Measurements from ENCODE around the gene PLCB4.

The PLCB4 gene

DNA sequence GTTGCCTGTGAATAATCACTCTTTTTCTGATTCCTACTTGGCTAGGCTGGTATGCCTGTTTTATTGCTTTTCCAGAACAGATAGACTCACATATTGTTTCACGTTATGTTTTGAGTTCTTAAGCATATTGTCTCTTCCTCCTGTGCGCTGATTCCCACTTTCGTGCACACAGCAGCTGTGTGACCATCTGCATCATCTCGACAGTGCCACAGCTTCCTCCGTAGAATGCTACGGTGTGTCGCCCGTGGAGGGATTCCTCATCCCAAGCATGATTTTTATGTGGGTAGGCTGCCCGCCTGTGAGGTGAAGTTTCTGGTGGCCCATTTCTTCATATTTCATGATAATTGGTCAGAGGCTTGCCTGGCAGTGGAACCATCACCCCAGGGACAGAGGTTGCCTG lies 31.8 kb downstream of the PLCB4 start:
- DNase-seq (ENCODE audit: low read depth in 2 of 3, low spot score in 2 of 3): no peak

DNA sequence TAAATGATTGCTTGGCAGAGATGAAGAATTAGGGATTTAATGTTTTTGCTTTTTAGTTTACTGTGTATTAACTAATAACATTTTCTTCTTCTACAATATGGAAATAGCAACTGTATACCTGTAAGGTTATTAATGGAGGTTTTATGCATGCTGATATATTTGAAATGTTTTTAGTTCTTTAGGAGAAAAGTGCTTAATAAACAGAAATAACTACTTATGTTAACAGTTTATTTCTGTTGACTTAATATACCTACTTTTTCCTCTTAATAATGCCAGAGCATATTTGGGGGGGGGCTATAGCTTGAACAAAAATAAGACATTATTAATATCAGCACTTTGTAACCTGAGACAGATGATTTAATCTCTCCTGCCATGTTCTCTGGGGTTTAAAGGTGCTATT lies 33.6 kb downstream of the PLCB4 start:
- no peak for DNase-seq (ENCODE audit: low read depth in 2 of 3, low spot score in 2 of 3)

DNA sequence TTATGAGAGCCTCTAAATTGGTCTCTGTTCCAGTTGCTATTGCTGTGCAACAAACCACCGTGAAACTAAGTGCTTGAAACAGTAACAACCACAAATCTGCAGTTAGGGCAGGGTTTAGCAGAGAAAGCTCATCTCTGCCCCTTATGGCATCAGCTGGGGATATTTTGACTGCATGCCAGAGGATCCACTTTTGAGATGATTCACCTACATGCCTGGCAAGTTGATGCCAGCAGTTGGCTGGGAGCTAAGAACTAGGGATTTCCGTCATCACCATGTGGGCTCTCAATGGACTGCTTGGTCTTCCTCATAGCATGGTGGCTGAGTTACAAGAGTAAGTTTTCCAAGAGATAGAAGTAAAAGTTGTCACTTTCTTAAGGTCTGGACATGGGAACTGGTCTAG lies 35.1 kb downstream of the PLCB4 start:
- DNase-seq (ENCODE audit: low read depth in 2 of 3, low spot score in 2 of 3): no peak

DNA sequence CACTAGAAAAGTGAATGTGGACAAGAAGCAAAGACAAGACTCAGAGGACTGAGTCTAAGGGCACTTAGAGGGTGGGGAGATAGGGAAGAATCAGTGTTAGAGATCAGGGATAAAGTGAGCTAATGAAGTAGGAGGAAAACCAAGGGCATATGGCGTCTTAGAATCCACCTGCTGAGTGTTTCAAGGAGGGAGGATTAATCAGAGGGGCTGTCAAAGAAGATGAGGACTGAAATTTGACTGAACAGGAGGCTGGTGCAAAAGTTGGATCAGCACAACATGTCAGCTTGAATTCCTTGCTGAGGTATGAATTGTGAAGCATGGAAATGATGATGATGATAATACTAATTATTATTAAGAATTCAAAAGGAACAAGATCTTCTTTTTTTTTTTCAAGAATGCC lies 39.4 kb downstream of the PLCB4 start:
- no peak for DNase-seq (ENCODE audit: low read depth in 2 of 3, low spot score in 2 of 3)

DNA sequence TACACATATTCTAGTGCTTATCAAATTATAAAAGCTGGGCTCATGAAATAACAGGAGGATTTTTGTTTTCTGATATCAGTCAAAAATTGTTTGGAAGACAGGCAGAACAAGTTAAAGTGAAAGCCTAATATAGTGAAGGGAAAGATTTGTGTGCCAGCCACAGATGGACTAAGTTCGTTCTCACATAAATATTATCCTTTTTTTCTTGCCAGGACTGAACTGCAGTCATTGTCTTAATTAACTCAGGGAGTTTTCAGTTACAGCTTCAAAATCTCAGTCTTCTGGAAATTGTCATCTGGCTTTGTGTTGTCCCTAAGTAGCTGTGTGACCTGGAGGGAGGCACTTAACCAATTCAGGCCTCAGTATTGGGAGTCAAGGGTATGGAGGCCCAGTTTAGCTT lies 40.7 kb downstream of the PLCB4 start:
- no peak for DNase-seq (ENCODE audit: low read depth in 2 of 3, low spot score in 2 of 3)

DNA sequence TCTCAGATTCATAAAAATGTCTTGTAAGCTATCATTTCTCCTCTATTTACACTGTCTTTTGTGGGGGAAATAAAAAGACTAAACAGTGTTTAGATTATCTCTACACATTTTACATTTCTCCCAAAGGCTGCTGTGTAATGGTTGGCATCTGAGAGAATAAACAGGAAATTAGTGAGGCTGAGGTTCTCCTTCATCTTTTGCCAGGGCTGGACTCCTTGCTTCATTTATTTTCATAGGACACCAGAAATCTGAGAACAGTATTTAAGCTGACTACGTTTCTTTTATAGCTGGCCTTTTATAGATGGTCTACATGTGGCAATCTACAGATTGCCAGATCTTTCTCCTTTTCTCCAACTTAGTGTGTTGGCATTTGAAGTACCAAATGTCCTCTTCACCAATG lies 41.5 kb downstream of the PLCB4 start:
- DNase-seq (ENCODE audit: low read depth in 2 of 3, low spot score in 2 of 3): no peak

DNA sequence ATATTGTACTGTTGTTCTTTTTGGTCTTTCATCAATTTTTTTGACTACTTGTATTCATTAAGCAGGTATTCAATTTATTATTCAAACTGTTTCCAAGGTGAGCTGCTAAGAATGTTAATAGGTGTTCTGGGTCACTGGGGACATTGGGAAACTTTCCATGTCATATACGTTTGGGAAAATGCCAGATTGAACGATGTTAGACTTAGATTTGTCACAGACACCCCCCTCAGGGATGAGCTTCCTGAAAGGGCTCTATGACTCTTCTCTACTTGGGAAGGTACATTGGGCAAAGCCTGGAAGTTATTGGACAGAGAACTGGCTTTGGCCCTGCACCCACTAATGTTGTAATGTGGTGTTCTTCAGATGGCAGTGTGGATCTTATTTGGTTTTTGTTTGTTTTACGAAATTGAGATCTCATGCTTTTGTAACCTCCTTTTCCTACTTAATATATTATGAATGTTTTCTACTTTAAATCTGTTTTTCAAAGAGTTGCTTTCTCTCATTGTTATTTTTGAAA lies 42.1 kb downstream of the PLCB4 start:
- DNase-seq (ENCODE audit: low read depth in 2 of 3, low spot score in 2 of 3): no peak

DNA sequence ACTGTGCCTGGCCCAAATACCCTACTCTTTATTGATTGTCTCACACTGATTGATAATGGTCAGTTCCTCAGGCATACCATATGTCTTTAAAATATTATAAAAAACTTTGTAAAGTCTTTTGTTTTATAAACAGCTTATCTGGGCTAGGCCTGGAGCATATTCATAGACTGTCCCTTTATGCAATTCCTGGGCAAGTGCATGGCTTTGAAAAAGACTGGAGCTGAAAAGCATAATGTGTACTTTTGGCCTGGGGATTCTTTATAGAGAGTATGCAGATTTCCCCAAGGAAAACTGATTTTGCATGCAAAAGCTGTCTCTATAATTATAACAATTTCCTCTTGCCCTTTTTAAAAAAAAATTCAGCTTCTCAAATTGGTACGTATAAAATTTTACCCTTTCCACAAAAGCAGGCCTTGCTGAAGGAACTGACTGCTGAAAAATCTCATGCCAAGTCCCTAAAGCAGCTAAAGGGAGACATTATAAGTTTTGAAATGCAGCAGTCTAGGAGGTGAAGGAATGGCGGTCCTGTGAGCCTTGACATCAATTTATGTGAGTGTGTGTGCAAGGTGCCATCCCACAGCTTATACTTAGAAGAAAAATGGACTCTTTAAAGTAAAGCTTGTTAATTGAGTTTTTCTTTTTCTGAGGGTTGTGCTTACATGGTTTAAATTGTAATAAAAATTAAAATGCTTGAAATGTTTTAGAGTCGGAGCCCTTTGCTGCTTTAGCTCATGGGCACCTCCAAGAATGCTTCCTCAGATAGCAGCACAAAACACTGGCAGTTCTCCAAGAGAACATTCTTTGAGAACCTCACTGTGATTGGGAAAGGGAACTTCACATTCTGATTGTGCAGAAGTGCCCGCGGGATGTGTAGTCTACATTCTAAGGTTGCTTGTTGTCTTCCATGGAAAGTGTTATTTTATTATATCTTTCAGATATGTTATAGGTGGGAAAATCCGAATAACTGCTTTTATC lies 43.9 kb downstream of the PLCB4 start:
- DNase-seq (ENCODE audit: low read depth in 2 of 3, low spot score in 2 of 3): no peak

DNA sequence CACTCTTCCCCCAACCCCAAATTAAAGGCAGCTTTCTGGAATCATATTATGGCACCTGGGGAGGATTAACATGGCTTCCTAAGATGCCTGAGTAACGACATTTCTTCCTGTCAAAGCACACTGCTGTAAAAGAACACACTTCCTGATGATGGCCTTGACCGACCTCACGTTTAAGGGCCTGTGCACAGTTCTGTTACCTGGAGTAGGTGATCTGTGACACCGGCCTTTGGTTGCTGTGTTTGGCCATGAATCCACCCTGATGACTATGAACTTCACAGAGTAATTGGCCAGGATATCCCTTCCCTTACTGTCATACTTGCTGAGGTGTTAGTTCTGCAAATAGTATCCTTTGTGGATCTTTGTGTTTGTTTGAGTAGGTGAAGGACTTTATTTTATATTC lies 45.8 kb downstream of the PLCB4 start:
- DNase-seq (ENCODE audit: low read depth in 2 of 3, low spot score in 2 of 3): no peak

DNA sequence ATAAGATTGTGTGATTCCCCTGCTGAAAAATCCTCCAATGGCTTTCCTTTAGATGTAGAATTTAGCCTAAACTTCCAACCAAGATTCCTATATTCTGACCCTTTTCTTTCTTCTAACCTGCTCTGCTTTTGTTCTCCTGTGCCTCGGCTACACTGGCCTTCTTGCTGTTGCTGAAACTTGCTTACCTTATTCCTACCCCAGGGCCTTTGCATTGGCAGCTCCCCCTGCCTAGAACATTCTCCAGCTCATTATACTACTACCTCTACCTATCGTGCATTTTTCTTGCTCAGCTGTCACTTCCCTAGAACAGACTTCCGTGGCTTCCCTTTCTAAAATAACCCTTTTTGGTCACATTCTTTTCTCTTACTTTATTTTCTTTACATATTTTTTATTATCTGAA lies 48.7 kb downstream of the PLCB4 start:
- DNase-seq (ENCODE audit: low read depth in 2 of 3, low spot score in 2 of 3): no peak

DNA sequence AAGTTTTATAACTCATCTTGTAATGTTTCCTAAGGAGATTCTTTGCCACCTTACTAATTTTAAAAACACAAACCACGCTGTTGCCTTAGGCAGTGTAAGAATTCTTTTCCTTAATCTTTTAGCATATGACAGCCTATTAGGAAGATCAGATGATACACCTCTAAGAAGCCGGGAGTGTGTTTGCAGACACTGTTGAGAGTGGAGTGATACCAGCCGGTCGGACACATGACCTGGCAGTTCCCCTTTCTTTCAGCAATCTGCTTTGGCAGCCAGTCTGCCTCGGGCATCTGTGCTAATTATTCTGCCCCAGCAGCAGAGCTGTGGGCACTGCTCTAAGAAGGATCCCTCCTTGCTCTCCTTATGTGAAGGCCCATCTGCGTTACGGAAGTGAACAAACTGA lies 50.9 kb downstream of the PLCB4 start:
- DNase-seq (ENCODE audit: low read depth in 2 of 3, low spot score in 2 of 3): no peak

DNA sequence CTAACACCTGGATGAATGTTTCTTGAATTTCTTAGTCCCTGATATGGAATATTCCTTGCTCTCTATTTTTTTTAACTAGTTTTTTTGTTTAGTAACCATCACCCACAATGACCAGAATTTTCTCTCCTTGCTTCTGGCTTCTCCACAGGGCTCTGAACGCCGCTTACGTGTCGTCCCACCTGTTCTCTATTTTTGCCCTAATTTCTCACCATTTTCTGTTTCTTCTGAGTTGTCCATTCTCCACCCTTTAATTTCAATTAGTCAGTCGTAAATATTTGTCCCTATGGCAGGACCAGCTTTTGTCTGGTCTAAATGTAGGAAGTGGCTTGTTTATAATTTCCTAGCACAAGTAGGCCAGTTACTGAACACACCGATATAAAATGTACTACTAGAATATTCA lies 52.3 kb downstream of the PLCB4 start:
- no peak for DNase-seq (ENCODE audit: low read depth in 2 of 3, low spot score in 2 of 3)

DNA sequence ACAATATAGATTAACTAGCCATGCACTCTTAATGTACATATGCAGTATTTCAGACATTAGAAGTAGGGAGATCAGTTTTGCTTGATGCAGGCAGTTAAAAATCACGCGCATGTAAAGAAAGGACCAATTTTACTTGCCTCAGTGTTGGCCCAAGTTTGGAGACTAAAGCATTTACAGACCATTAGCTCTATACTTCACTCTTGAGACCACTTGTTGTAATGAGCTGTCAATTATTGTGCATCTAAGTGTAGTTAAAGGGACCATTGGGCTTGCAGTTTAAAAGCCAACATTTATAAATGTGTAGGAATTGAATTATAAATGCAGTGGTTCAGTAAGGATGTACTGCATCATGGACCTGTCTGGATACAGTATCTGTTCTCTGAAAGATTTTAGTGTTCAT lies 53.7 kb downstream of the PLCB4 start:
- no peak for DNase-seq (ENCODE audit: low read depth in 2 of 3, low spot score in 2 of 3)

DNA sequence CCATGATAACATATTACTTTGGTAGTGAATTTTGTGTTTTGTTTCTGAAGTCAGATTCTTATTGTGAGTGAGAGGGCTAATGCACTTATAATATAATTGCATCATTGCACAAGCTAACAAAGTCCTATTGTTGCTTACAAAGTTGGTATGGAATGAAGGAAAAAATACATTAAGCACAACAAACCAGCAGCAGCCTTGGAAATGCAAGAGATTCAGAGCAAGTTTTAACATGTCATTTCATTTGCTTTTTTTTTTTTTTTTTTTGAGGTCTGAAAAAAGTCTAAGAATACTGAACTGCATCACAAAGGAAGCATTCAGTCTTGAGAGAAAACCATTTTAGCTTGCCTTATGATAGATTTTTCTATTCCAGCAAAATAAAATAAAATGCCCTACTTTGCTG lies 57.6 kb downstream of the PLCB4 start:
- no peak for DNase-seq (ENCODE audit: low read depth in 2 of 3, low spot score in 2 of 3)

DNA sequence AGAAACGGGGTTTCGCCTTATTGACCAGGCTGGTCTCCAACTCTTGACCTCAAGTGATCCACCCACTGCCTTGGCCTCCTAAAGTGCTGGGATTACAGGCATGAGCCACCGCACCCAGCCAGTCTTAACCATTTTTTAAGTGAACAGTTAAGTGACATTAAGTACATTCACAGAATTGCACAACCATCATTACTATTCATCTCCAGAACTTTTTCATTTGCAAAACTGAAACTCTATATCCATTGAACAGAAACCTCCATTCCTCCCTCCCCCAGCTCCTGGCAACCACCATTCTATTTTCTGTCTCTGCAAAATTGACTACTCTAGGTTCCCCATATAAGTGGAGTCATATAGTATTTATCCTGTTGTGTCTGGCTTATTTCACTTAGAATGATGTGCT lies 59.7 kb downstream of the PLCB4 start:
- DNase-seq (ENCODE audit: low read depth in 2 of 3, low spot score in 2 of 3): no peak

DNA sequence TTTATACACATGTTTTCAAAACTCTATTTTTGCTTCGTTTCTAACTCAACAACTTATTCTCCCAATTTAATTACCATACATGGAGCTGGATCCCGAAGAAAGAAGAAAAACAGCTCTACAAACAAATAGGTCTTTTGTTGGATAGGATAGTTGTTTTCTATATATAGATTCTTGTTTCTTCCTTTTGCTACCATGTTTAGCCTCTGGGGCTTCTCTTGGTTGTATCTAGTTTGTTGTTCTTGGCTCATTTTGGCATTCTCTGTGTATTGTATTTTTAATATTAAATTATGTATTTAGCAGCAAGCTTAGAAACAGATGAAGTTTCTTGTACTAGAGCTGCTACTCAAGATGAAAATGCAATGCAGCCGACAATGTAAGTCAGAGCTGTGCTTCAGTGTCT lies 60.9 kb downstream of the PLCB4 start:
- DNase-seq (ENCODE audit: low read depth in 2 of 3, low spot score in 2 of 3): no peak

DNA sequence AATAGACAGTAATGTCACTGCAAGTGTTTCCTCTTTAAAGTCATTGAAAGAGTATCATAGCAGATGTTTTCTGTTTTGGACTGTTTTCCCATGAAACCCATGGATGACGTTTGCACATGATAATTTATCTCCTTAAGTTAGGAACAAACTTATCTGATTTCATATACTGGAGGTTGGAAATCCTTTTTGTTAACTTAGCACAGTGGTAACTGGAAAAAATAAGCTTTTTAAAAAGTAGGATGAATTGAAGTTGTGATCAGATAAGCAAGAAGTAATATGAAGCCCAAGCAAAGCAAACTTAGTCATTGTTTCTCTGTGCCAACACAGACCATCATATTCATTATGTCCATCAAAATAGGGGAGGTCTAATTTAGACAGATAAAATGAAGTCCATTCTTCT lies 61.6 kb downstream of the PLCB4 start:
- no peak for DNase-seq (ENCODE audit: low read depth in 2 of 3, low spot score in 2 of 3)

DNA sequence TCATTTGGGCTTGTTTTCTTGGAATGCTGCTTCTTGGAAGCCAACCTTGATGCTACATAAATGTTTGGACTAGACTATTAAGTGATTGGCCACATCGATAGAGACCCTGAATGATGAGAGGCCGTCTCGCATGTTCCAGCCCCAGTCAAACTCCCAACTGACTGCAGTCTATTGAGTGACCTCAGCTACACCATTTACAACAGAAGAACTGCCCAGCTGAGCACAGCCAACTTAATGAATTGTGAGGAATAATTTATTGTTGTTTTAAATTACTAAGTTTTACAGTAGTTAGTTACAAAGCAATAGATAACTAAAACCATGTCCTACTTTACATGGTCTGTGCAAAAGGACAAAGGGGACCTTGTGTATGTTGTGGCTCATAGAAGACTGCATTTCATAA lies 63.0 kb downstream of the PLCB4 start:
- no peak for DNase-seq (ENCODE audit: low read depth in 2 of 3, low spot score in 2 of 3)

DNA sequence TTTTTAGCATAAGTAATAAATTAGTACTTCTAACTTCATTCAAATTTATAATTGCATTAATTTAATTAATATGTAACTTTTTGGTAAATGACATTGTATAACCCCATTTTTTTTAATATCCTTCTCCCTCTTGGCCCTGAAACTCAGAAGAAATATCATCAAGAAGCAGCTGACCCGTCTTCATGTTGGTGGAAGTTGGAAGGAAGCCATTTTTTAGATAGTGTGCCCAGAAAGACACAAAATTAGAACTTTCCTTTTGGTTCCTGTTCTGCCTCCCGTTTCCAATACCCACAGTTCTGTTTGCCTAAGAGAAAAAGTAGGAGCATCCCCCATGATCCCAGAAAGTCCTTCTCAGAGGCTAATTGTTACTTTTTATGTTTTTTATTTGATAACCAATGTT lies 65.5 kb downstream of the PLCB4 start:
- no peak for DNase-seq (ENCODE audit: low read depth in 2 of 3, low spot score in 2 of 3)

DNA sequence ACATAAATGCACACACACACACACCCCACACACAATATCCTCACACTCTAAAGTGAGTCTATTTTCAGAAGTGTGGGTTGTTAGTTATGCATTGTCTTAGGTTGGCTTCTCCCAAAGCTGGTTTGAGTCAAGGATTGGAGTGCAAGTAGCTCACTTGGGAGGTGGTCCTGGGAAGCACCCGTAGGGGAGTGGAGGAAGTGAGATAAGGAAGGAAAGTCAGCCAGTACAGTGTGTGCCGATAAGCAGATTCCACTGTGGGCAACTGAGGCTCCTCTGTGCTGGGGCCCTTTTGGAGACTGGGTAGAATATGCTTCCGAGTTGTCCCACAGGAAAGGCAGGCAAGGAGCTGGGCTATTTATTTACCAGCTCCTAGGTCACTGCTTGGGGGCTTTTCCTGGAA lies 67.2 kb downstream of the PLCB4 start:
- no peak for DNase-seq (ENCODE audit: low read depth in 2 of 3, low spot score in 2 of 3)

DNA sequence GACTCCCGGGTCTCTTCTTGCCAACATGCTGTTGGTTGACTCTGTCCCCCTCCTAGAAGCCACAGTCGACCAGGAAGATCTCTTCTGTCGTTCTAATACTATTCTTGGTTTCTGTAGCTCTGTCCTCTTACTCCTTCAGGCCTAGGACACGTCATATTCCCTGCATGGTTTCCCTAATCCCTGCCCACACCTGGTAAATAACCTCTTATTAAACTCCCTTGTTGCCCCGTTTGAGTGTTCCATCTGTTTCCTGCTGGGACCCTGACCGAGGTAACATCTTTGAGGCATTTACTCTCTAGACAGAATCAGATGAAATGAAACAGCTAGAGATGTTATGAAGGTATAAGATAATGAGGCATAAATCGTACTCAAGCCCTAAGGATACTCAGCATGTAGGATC lies 68.1 kb downstream of the PLCB4 start:
- no peak for DNase-seq (ENCODE audit: low read depth in 2 of 3, low spot score in 2 of 3)

DNA sequence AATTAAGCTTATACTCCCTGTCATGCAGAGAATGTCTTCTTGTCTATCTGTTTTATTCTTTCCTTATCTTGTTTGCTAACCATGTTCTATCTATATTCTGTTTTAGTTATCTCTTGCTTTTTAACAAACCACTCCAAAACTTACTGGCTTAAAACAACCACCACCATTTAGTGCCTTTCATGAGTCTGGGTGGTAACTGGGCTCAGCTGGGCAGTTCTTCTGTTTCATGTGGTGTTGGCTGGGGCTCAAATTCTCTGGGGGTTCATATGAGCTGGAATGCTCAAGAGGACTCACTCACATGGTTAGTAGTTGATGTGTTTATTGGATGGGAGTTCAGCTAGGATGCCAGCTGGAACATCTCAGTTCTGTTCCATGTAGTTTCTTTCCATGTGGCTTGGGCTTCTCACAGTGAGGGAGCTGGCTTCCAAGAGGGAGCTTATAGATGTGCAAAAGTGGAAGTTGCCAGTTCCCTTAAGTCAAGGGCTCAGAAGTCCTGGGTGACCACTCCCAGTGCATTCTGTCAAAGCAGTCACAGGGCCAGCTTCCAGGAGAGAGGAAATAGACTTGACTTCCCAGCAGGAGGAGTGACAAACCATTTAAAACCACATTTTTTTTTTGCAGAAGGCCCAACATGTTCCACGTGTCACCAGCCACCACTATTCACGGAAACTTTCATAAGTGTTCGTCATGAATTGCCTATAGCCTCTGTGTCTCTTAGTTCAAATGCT lies 70.4 kb downstream of the PLCB4 start:
- DNase-seq (ENCODE audit: low read depth in 2 of 3, low spot score in 2 of 3): no peak
